PFSK-1 (cell line): ENCODE measurements around the gene C10orf67.

ENCODE experiments used
- POLR2AphosphoS5 ChIP-seq: IDR thresholded peaks from 2 replicates; pipeline ENCODE4 v1.6.1; 2012; ENCODE audit warnings: low read depth, mild to moderate bottlenecking, control low read depth, low read length, moderate library complexity
- TAF1 ChIP-seq: IDR thresholded peaks from 2 replicates; pipeline ENCODE4 v1.6.1; 2012; ENCODE audit warnings: low read length, control low read depth, borderline replicate concordance; ENCODE audit not compliant: insufficient read depth

GRCh38 chr10:23337616-23338015, 7.0 kb downstream of the C10orf67 start:
- no peak for TF ChIP-seq POLR2AphosphoS5
- no peak for TF ChIP-seq TAF1
